HepG2 (cell line): ENCODE data around the gene ZNF207. TPM values are rescaled to one million over a fixed set of nuclear protein-coding genes. Genes with fewer than 3 reads are reported as not detected.

Source experiments
- ATF7-NPFF ChIP-seq: sonication (generic); formaldehyde crosslinking; IDR thresholded peaks from 2 replicates; pipeline ENCODE4 v1.8.1; 2023; ENCODE audit warnings: mild to moderate bottlenecking, low read depth, missing genetic modification reagents, moderate library complexity
- FOXO4 ChIP-seq: sonication (generic); formaldehyde crosslinking; conservative IDR thresholded peaks from 2 replicates; pipeline ENCODE4 v1.8.1; 2023; ENCODE audit warnings: missing genetic modification reagents
- MEF2D ChIP-seq: sonication (generic); formaldehyde crosslinking; IDR thresholded peaks from 2 replicates; pipeline ENCODE4 v1.5.1; 2020; ENCODE audit warnings: mild to moderate bottlenecking, missing genetic modification reagents
- RAD21 ChIP-seq: fragments of 450-650 bp; formaldehyde crosslinking; IDR thresholded peaks from 2 replicates; pipeline ENCODE4 v1.5.0; 2020; ENCODE audit warnings: mild to moderate bottlenecking
- SIX4 ChIP-seq: sonication (generic); formaldehyde crosslinking; IDR thresholded peaks from 2 replicates; pipeline ENCODE4 v1.4.0; 2020; ENCODE audit warnings: missing genetic modification reagents
- SMARCC2 ChIP-seq: fragments of 450-650 bp; IDR thresholded peaks from 2 replicates; pipeline ENCODE4 v1.6.1; 2017; ENCODE audit warnings: antibody characterized with exemption, mild to moderate bottlenecking
- STAT6 ChIP-seq: sonication (generic); formaldehyde crosslinking; IDR thresholded peaks from 2 replicates; pipeline ENCODE4 v1.4.0; 2020; ENCODE audit warnings: missing genetic modification reagents, mild to moderate bottlenecking, borderline replicate concordance
- YEATS2 ChIP-seq: sonication (generic); formaldehyde crosslinking; IDR thresholded peaks from 2 replicates; pipeline ENCODE4 v1.4.0; 2020; ENCODE audit warnings: missing genetic modification reagents, borderline replicate concordance
- ZNF12 ChIP-seq: sonication (generic); formaldehyde crosslinking; IDR thresholded peaks from 2 replicates; pipeline ENCODE4 v1.5.0; 2020; ENCODE audit warnings: missing genetic modification reagents
- ZNF446 ChIP-seq: sonication (generic); formaldehyde crosslinking; IDR thresholded peaks from 2 replicates; pipeline ENCODE4 v1.5.0; 2020; ENCODE audit warnings: mild to moderate bottlenecking, missing genetic modification reagents
- ZNF484 ChIP-seq: sonication (generic); formaldehyde crosslinking; IDR thresholded peaks from 2 replicates; pipeline ENCODE4 v1.5.1; 2020; ENCODE audit warnings: mild to moderate bottlenecking, low read depth, missing genetic modification reagents, borderline replicate concordance
- ZNF549 ChIP-seq: sonication (generic); formaldehyde crosslinking; IDR thresholded peaks from 2 replicates; pipeline ENCODE4 v1.5.0; 2020; ENCODE audit warnings: missing genetic modification reagents
- ZNF569 ChIP-seq: sonication (generic); formaldehyde crosslinking; IDR thresholded peaks from 2 replicates; pipeline ENCODE4 v1.5.0; 2020; ENCODE audit warnings: mild to moderate bottlenecking, missing genetic modification reagents, moderate library complexity, borderline replicate concordance
- ZNF724P ChIP-seq: sonication (generic); formaldehyde crosslinking; IDR thresholded peaks from 2 replicates; pipeline ENCODE4 v1.8.0; 2022; ENCODE audit warnings: missing genetic modification reagents, borderline replicate concordance
- ZSCAN21 ChIP-seq: sonication (generic); formaldehyde crosslinking; IDR thresholded peaks from 2 replicates; pipeline ENCODE4 v1.8.0; 2022; ENCODE audit warnings: mild to moderate bottlenecking, missing genetic modification reagents, moderate library complexity, borderline replicate concordance
- polyA plus RNA-seq, 8 experiments: library from polyadenylated mRNA; depleted of rRNA in 3 of 8; stranded (reverse) in 7 of 8; unstranded in 1 of 8; fragments of >200 nt; fragmentation: Illumina TruSeq in 4 of 8; extraction: Trizol in 4 of 8; gene quantifications; 2 replicates each; pipeline versions ENCODE4 v1.2.1 to v1.2.3, GENCODE V29; 2011 to 2016; ENCODE audit warnings: low read depth in 4 of 8, missing spikeins in 1 of 8, mixed read lengths in 1 of 8; ENCODE audit not compliant: insufficient read depth in 1 of 8
- total RNA-seq, 5 experiments: library from RNA; depleted of rRNA; stranded (reverse); fragments of >200 nt; fragmentation: Illumina TruSeq; extraction: Trizol; gene quantifications; 2 replicates each; pipeline ENCODE4 v1.2.3, GENCODE V29; 2016; ENCODE audit warnings: low read depth in 1 of 5
- TF ChIP-seq, protein P1 (sequence below): sonication (generic); formaldehyde crosslinking; IDR thresholded peaks from 2 replicates; pipeline ENCODE4 v1.4.0; 2020; ENCODE audit warnings: missing genetic modification reagents
- TF ChIP-seq, protein P2 (sequence below): sonication (generic); formaldehyde crosslinking; IDR thresholded peaks from 2 replicates; pipeline ENCODE4 v1.4.0; 2020; ENCODE audit warnings: missing genetic modification reagents, borderline replicate concordance

The ZNF207 gene
- total and polyA plus RNA-seq, 2 of the 13 experiments (the other 11 are each of a cell fraction or from before 2014, with no cell fraction given) = 150 to 164 TPM

GRCh38 chr17:32349854-32350665 is at the start of gene ZNF207 (continued):
- TF ChIP-seq SIX4 (CRISPR knock-in tag) (no peak), ZSCAN21 (CRISPR knock-in tag) (peak; percentile 32; the same call in 1 of the 2 replicates), SMARCC2 (no peak), MEF2D (CRISPR knock-in tag) (peak; percentile 83), RAD21 (CRISPR knock-in tag) (0 out of 2 replicates have a peak, but pooled peaks have one; percentile 7), ZNF569 (CRISPR knock-in tag) (no peak), ZNF724P (CRISPR knock-in tag) (no peak), ZNF484 (CRISPR knock-in tag) (no peak), YEATS2 (peak; percentile 90), FOXO4 (CRISPR knock-in tag) (0 out of 2 replicates have a peak, but pooled peaks have one; percentile 72), ZNF446 (CRISPR knock-in tag) (0 out of 2 replicates have a peak, but pooled peaks have one; percentile 28), ZNF549 (CRISPR knock-in tag) (0 out of 2 replicates have a peak, but pooled peaks have one; percentile 57), ZNF12 (CRISPR knock-in tag) (no peak), ATF7-NPFF (peak; percentile 58; the same call in 1 of the 2 replicates), STAT6 (CRISPR knock-in tag) (peak; percentile 85; the same call in 1 of the 2 replicates)
- TF ChIP-seq, protein P1, sequence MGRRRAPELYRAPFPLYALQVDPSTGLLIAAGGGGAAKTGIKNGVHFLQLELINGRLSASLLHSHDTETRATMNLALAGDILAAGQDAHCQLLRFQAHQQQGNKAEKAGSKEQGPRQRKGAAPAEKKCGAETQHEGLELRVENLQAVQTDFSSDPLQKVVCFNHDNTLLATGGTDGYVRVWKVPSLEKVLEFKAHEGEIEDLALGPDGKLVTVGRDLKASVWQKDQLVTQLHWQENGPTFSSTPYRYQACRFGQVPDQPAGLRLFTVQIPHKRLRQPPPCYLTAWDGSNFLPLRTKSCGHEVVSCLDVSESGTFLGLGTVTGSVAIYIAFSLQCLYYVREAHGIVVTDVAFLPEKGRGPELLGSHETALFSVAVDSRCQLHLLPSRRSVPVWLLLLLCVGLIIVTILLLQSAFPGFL = no peak
- TF ChIP-seq, protein P2, sequence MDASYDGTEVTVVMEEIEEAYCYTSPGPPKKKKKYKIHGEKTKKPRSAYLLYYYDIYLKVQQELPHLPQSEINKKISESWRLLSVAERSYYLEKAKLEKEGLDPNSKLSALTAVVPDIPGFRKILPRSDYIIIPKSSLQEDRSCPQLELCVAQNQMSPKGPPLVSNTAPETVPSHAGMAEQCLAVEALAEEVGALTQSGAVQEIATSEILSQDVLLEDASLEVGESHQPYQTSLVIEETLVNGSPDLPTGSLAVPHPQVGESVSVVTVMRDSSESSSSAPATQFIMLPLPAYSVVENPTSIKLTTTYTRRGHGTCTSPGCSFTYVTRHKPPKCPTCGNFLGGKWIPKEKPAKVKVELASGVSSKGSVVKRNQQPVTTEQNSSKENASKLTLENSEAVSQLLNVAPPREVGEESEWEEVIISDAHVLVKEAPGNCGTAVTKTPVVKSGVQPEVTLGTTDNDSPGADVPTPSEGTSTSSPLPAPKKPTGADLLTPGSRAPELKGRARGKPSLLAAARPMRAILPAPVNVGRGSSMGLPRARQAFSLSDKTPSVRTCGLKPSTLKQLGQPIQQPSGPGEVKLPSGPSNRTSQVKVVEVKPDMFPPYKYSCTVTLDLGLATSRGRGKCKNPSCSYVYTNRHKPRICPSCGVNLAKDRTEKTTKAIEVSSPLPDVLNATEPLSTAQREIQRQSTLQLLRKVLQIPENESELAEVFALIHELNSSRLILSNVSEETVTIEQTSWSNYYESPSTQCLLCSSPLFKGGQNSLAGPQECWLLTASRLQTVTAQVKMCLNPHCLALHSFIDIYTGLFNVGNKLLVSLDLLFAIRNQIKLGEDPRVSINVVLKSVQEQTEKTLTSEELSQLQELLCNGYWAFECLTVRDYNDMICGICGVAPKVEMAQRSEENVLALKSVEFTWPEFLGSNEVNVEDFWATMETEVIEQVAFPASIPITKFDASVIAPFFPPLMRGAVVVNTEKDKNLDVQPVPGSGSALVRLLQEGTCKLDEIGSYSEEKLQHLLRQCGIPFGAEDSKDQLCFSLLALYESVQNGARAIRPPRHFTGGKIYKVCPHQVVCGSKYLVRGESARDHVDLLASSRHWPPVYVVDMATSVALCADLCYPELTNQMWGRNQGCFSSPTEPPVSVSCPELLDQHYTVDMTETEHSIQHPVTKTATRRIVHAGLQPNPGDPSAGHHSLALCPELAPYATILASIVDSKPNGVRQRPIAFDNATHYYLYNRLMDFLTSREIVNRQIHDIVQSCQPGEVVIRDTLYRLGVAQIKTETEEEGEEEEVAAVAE (CRISPR knock-in tag) = peak; percentile 29; the same call in 1 of the 2 replicates
